Skeletal muscle satellite cell (primary cell): ENCODE measurements around the gene MMEL1.
"Not testable (repeated sequence)": the region's sequence is repeated elsewhere in the genome, so short reads cannot be mapped to it uniquely, and the experiment has no call there.

Experiments
- H3K27me3 ChIP-seq: 2 replicates; pipeline ENCODE4 v1.7.0; 2013; ENCODE audit warnings: low read length; ENCODE audit not compliant: control insufficient read depth, insufficient read depth
- H3K36me3 ChIP-seq: 2 replicates; pipeline ENCODE4 v1.7.0; 2013; ENCODE audit warnings: mild to moderate bottlenecking, control low read depth, low read length; ENCODE audit not compliant: insufficient read depth
- H3K4me1 ChIP-seq: 2 replicates; pipeline ENCODE4 v1.7.0; 2013; ENCODE audit warnings: low read length; ENCODE audit not compliant: control insufficient read depth, insufficient read depth
- H3K4me2 ChIP-seq: 2 replicates; pipeline ENCODE4 v1.7.0; 2013; ENCODE audit warnings: mild to moderate bottlenecking, low read length
- H3K4me3 ChIP-seq: 2 replicates; pipeline ENCODE4 v1.7.0; 2013; ENCODE audit warnings: low read length
- H3K9ac ChIP-seq: 2 replicates; pipeline ENCODE4 v1.7.0; 2013; ENCODE audit warnings: mild to moderate bottlenecking, low read depth, low read length, moderate library complexity
- H3K9me3 ChIP-seq: replicated peaks from 2 replicates; pipeline ENCODE4 v1.7.0; 2013; ENCODE audit warnings: mild to moderate bottlenecking, control low read depth, low read length

MMEL1 gene

GRCh38 chr1:2569703-2570102 lies 63.1 kb downstream of the MMEL1 start:
- not testable (repeated sequence) for H3K4me1 ChIP-seq, H3K9ac ChIP-seq, H3K4me2 ChIP-seq, H3K9me3 ChIP-seq, H3K36me3 ChIP-seq, H3K4me3 ChIP-seq
- H3K27me3 ChIP-seq = peaks cover 53% of the 10 kb centered on the region

- Histone ChIP-seq H3K9me3 (no peaks in the 10 kb centered on the region), H3K27me3 (peaks cover 52% of the 10 kb centered on the region), H3K4me2 (no peak overlapping the region), H3K36me3 (no peaks in the 10 kb centered on the region), H3K9ac (no peak overlapping the region), H3K4me1 (no peaks in the 10 kb centered on the region), H3K4me3 (no peak overlapping the region)
Observed at GRCh38 chr1:2569060-2569459, 63.8 kb downstream of the MMEL1 start.

GRCh38 chr1:2568187-2568816 lies 64.5 kb downstream of the MMEL1 start:
- not testable (repeated sequence) for H3K36me3 ChIP-seq, H3K9ac ChIP-seq
- H3K27me3 ChIP-seq = peaks cover 45% of the 10 kb centered on the region

GRCh38 chr1:2567083-2567679 lies 65.6 kb downstream of the MMEL1 start:
- no peaks in the 10 kb centered on the region for H3K9me3 ChIP-seq
- no peaks in the 10 kb centered on the region for H3K4me1 ChIP-seq
- H3K36me3 ChIP-seq = no peaks in the 10 kb centered on the region
- H3K4me2 ChIP-seq = no peak overlapping the region
- no peak overlapping the region for H3K4me3 ChIP-seq
- no peak overlapping the region for H3K9ac ChIP-seq
- H3K27me3 ChIP-seq = peaks cover 36% of the 10 kb centered on the region

More at GRCh38 chr1:2568187-2568816, 64.5 kb downstream of the MMEL1 start:
- not testable (repeated sequence) for H3K9me3 ChIP-seq, H3K4me1 ChIP-seq, H3K4me2 ChIP-seq, H3K4me3 ChIP-seq

- Histone ChIP-seq H3K4me2 (no peak overlapping the region), H3K9ac (no peak overlapping the region), H3K4me1 (no peaks in the 10 kb centered on the region), H3K36me3 (no peaks in the 10 kb centered on the region), H3K4me3 (no peak overlapping the region), H3K27me3 (peaks cover 36% of the 10 kb centered on the region), H3K9me3 (no peaks in the 10 kb centered on the region)
Observed at GRCh38 chr1:2566101-2567045, 66.4 kb downstream of the MMEL1 start.

GRCh38 chr1:2564815-2565374 lies 67.9 kb downstream of the MMEL1 start:
- H3K4me1 ChIP-seq = no peaks in the 10 kb centered on the region
- no peaks in the 10 kb centered on the region for H3K36me3 ChIP-seq
- no peaks in the 10 kb centered on the region for H3K9me3 ChIP-seq
- no peak overlapping the region for H3K4me2 ChIP-seq
- peaks cover 23% of the 10 kb centered on the region for H3K27me3 ChIP-seq
- H3K4me3 ChIP-seq = no peak overlapping the region
- H3K9ac ChIP-seq = no peak overlapping the region

GRCh38 chr1:2564006-2564814 lies 68.6 kb downstream of the MMEL1 start:
- Histone ChIP-seq H3K4me1 (no peaks in the 10 kb centered on the region), H3K27me3 (peaks cover 23% of the 10 kb centered on the region), H3K4me2 (no peak overlapping the region), H3K9ac (no peak overlapping the region), H3K36me3 (no peaks in the 10 kb centered on the region), H3K9me3 (no peaks in the 10 kb centered on the region), H3K4me3 (no peak overlapping the region)

- H3K9me3 ChIP-seq = no peaks in the 10 kb centered on the region
- no peaks in the 10 kb centered on the region for H3K4me1 ChIP-seq
- H3K4me3 ChIP-seq = no peak overlapping the region
- H3K9ac ChIP-seq = no peak overlapping the region
- peaks cover 20% of the 10 kb centered on the region for H3K27me3 ChIP-seq
- H3K36me3 ChIP-seq = no peaks in the 10 kb centered on the region
- no peak overlapping the region for H3K4me2 ChIP-seq
Observed at GRCh38 chr1:2563205-2563604, 69.6 kb downstream of the MMEL1 start.

- Histone ChIP-seq H3K4me2 (no peak overlapping the region), H3K9ac (no peak overlapping the region), H3K27me3 (peaks cover 20% of the 10 kb centered on the region), H3K4me3 (no peak overlapping the region), H3K36me3 (no peaks in the 10 kb centered on the region), H3K4me1 (peaks cover 1% of the 10 kb centered on the region), H3K9me3 (no peaks in the 10 kb centered on the region)
Observed at GRCh38 chr1:2561898-2562895, 70.6 kb downstream of the MMEL1 start.

GRCh38 chr1:2561446-2561845 lies 71.4 kb downstream of the MMEL1 start:
- peaks cover 7% of the 10 kb centered on the region for H3K4me1 ChIP-seq
- H3K36me3 ChIP-seq = no peaks in the 10 kb centered on the region
- no peak overlapping the region for H3K9ac ChIP-seq
- H3K9me3 ChIP-seq = no peaks in the 10 kb centered on the region
- H3K4me3 ChIP-seq = no peak overlapping the region
- peaks cover 19% of the 10 kb centered on the region for H3K27me3 ChIP-seq
- no peak overlapping the region for H3K4me2 ChIP-seq
